CD4-positive, alpha-beta T cell treated with Interleukin-17A for 1 hour (primary cell): ENCODE measurements around the gene RB1.
"Not testable (repeated sequence)": the region's sequence is repeated elsewhere in the genome, so short reads cannot be mapped to it uniquely, and the experiment has no call there.

ENCODE experiments used
- DNase-seq: peaks from one replicate; pipeline ENCODE4 v3.0.0-alpha.2; 2020

RB1 gene

DNA sequence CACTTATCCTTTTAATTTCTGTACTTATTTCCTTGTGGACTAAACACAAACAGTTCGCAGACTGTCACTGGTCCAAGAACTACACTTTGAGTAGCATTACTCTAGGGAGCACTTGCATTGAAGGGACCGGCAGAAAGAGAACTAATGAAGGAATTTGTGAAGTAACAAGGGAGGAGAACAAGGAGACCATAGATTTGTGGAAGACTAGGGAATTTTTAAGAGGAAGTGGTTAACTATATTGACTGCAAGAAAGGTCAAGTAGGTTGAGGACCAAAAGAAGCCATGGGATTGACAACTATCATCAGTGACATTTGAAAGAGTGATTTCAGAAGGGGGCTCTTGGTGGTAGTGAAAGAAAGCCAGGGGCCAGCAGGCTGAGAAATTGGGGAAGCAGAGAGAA lies 4.0 kb upstream of the RB1 start:
- DNase-seq: no peak

- DNase-seq: no peak
Measured at GRCh38 chr13:48302871-48303358, 636 bp upstream of the RB1 start.

DNA sequence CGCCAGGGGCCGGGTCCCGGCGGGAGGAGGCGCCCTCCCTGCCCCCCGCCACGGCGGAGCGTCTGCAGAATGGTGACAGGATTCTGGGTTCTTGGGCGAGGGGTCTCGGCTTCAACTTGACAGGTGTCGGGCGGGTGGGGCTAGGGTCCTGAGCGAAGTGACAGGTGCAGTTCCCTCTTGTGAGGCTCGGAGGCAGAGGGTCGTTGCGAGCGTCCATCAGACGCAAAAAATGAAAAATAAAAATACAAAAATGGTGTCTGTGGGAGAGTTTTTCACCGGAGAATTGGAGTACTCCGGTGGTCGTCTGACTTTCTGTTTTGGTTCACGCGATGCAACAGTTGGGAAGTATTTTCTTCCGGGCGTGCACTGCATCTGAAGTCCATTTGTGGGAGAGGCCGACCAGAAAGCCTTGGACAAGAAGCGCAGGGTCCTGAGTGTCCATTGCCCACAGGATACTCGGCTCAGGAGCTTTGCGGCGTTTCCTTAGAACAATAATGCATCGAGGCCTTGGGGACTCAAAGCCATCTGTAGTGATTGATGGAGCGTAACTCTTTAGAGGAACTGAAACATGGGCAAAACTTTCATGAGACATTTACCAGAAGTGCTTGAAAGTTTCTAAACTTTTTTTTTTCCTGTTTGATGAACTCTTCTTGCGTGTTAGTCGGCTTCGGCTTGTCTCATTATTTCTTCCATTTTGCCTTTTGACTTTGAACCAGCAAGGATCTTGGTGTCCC lies 759 bp downstream of the RB1 start:
- peak; percentile 43 for DNase-seq

GRCh38 chr13:48311223-48311622 lies 7.7 kb downstream of the RB1 start:
- DNase-seq: no peak

DNA sequence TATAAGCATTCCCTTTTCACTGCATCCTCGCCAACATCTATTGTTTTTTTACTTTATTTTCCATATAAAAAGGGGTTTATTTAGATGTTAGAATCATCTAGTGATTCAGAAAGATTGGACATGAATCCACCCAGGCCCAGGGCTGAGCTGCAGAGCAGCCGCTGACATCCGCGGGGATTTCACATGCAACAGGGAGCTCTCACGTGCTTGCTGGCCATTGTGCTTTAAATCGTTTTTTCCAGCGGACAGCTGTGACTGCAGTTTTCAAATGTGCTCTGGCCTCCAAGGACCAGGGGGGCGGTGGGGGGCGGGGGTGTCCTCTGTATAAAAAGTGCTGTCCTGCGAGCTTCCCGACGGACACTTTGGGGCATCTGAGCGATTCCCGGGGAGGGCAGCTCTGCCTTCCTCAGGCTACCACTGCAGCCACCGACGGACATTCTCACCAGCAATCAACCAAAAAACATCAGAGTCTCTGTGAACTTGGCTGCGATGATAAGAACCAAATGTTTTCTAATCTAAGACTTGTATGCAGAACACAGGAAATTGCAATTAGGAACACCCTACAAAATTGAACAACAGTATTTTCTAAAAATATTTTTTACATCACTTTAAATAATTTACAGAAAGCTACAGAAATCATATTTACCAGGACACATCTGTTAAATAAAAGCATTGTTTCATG lies 12.6 kb downstream of the RB1 start:
- no peak for DNase-seq

DNA sequence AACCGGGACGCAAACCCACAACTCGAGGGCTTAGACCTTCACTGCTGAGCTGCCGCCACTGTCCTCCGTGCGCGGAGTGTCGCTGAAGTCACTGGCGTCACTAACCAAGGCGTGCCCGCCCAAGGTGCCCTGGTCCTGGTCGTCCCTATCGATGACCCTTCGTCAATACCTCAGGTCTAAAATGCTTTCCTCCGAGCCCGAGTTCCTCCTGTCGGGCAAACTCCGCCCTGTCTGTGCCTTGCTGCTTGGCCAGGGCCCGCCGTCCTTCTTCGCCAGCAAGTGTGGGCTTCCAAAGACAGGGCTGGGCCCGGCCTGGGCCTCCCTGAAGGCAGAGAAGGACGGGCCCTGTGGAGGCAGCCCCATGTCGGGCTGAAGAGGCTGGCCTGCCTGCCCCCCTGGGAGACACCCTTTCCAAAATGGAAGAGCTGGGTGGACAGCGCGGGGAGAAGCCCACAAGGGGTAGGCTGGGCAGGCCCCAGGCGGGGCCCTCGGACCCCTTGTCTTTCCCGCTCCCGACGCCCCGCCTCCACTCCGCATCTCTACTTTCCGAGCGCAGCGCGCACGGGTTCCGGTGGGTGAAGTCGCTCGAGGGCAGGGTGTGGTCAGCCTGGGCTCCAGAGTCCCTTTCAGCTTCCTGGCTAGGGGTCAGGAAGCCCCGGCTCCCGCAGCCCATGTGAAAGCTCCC lies 13.4 kb downstream of the RB1 start:
- DNase-seq: no peak

DNA sequence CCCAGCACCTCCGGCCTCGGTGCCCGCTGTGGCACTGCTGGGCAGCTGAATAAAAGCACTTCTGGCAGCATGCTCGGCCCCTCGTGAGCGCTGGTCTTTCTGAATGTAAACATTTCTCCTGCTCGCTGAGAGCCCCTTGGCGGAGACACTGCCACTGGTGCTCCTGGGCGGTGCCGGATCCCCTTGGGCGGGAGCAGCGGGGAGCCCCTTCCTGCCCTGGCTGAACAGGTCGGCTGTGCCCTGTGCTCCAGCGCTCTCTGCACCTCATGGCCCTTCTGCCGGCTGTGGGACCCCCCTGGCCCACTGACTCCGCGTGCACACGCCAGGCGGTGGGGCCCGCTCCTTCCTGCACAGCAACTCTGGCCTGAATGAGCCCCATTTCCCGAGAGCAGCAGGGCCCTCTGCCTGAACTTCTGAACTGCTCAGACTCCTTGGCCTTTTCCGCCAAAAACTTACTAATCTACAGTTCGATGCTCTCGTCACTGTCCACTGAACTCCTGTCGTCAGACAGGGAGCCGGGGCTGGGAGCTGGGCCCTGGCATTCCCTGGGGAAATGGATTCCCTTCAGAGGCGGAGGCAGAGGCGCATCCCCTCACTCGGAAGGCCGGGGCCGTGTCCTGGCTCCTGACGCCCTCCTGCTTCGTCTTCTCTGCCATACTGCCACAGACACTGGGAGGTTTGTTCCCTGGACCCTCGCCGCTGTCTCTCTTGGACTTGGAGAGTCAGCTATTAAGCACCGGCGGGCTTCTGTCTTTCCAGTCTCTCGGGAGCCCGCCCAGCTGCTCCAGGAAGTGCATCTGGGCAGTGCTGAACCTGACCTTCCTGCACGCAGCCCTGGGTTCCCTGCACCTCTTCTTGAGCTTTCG lies 14.2 kb downstream of the RB1 start:
- DNase-seq: no peak

- no peak for DNase-seq
Measured at GRCh38 chr13:48318377-48318811, 14.8 kb downstream of the RB1 start.

DNA sequence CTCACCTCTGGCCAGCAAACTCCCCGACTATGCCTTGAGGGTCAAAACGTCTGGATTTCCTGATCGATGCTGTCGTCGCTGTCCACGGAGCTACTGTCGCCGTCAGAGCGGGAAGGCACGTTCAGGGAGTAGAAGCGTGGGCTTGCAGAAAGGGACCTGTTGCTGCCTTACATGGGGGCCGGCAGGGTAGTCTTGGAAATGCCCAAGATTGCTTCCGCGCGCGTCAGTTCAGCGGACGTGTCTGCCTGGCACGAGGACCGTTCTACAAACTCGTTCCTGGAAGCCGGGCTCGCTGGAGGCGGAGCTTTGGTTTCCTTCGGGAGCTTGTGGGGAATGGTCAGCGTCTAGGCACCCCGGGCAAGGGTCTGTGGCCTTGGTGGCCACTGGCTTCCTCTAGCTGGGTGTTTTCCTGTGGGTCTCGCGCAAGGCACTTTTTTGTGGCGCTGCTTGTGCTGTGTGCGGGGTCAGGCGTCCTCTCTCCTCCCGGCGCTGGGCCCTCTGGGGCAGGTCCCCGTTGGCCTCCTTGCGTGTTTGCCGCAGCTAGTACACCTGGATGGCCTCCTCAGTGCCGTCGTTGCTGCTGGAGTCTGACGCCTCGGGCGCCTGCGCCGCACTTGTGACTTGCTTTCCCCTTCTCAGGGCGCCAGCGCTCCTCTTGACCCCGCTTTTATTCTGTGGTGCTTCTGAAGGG lies 15.4 kb downstream of the RB1 start:
- DNase-seq: no peak

DNA sequence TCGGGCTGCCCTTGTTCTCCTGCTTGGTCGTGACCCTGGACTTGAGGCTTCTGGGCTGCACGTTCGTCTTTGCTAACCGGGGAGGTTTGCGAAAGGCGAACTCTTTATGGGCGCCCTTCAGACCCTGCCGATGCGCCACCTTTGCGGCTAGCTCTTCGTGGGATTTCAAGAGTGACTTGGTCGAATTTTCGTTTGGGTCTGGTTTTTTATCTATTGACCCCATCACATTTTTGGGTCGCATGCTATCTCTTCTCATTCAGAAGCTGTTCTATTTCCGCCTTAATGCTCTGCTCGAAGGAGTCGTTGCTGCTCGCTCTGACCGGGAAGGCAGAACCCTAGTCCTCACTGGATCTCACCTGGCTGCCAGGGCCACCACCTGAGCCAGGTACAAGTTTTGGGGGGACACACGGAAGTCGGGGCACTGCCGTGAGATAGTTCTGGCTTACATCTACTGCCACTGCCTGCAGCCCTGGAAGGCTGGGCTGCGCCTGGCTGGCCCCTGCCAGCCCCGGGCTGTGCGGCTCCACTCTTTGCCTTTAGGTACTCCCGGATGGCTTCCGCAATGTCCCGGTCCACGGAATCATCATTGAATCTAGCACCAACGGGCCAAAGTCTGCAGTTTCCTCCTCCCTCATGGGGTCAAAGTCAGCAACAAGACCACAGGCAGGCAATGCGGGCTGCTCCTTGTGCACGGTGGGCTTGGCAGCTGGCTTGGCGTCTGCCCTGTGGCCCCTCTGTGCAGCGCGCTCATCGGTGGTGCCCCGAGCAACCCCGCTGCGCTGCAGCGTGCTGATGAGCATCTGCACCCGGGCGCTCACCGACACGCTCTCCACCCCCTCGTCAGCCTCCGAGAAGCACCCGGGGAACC lies 16.2 kb downstream of the RB1 start:
- no peak for DNase-seq

DNA sequence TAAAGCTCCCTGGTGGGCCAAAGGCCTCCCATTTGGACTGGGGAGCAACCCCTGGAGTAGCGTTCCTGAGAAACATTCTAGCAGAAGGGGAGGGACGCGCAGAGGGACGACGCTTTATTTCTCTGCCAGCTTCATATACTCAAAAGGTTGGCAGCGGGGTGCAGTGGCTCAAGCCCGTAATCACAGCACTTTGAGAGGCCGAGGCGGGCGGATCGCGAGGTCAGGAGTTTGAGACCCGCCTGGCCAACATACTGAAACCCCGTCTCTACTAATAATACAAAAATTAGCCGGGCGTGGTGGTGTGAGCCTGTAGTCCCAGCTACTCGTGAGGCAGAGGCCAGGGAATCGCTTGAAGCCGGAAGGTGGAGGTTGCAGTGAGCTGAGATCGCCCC lies 16.8 kb downstream of the RB1 start:
- DNase-seq: no peak

DNA sequence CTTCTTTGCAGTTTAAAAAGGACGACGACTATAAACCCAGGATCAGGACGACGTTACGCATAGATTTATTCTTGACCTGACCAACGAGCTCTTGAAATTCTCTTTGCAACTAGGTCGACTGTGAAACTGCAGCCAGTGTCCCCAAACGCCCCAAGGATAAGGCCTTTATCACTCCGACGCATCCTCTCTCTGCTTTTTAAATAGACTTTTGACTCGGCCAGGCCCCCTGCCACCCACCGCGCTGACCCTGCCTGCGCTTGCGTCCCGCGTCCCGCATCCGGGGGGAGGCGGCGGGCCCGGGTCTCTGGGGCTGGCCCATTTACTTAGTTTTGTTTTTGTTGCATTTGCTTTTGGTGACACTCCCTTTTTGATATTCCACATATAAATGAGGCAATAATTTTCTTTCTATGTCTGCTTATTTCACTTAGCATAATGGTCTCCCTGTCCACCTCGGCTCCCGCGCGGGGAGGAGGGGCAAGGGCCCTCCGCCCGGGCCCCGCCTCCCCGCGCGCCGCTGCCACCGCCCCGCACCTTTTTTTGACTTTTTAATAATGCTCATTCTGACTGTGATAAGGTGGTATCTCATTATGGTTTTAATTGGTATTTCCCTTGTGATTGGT lies 17.4 kb downstream of the RB1 start:
- DNase-seq: no peak

DNA sequence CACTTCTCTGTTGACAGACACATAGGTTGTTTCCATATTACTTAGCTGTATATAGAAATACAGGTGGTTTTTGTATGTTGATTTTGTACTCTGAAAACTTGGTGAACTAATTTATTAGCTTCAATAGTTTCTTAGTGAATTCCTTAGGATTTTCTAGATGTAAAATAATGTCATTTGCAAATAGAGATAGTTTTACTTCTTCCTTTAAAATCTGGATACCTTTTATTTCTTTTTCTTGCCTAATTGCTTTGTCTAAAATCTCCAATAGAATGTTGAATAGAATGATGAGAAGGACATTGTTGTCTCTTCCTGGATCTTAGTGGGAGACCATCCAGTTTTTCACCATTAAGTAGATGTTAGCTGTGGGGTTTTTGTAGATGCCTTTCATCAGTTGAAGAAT lies 18.7 kb downstream of the RB1 start:
- DNase-seq: no peak

GRCh38 chr13:48333976-48334375 lies 30.4 kb downstream of the RB1 start:
- DNase-seq: no peak

- DNase-seq: peak; percentile 72
Measured at GRCh38 chr13:48334534-48335127, 31.1 kb downstream of the RB1 start.

DNA sequence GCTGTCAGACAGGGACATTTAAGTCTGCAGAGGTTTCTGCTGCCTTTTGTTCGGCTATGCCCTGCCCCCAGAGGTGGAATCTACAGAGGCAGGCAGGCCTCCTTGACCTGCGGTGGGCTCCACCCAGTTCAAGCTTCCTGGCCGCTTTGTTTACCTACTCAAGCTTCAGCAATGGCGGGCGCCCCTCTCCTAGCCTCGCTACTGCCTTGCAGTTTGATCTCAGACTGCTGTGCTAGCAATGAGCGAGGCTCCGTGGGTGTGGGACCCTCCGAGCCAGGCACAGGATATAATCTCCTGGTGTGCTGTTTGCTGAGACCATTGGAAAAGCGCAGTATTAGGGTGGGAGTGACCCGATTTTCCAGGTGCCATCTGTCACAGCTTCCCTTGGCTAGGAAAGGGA lies 35.6 kb downstream of the RB1 start:
- not testable (repeated sequence) for DNase-seq

DNA sequence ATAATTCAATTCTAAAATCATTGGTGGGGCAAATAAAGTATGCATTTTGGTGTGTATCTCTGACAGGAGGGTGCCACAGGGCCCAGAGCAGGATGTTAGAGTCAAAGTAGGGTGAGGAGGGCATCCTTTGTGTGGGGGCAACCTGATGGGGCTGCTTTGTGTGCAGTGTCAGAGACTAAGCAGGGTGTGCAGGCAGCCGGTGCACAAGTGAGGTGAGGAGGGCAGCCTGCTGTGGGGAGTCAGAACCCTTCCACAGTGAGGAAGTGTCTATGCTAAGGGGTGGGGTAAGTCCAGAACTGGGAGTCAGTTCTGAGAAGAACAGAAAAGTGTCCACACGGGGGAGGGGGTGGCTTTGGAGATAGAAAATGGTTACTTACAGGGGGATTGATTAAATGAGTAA lies 40.7 kb downstream of the RB1 start:
- no peak for DNase-seq

DNA sequence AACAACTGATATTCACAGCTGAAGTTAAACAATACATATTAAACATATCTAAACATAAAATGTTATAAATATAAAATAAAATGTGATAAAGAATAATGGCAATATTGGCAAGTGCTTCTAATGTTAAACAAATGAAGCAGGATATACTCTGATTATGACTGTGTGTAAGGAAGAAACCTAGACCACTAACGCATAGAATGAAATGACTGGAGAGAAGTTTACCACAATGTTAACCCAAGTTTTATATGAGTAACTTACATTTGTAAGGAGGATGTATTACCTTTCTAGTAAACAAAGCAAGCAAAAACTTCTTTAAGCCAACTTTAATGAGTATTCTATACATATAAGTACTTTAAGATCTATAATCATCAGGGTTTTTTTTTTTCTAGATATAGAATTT lies 43.0 kb downstream of the RB1 start:
- DNase-seq: no peak

- DNase-seq: no peak
Measured at GRCh38 chr13:48349525-48349924, 46.0 kb downstream of the RB1 start.

GRCh38 chr13:48353590-48353989 lies 50.0 kb downstream of the RB1 start:
- DNase-seq: no peak
